NCI-H1436 (cell line): Measurements from ENCODE around the gene CENPE.

ENCODE experiments used
- DNase-seq: peaks from one replicate; lab custom pipeline; 2025; lab: John Stamatoyannopoulos, UW

The CENPE gene

DNA sequence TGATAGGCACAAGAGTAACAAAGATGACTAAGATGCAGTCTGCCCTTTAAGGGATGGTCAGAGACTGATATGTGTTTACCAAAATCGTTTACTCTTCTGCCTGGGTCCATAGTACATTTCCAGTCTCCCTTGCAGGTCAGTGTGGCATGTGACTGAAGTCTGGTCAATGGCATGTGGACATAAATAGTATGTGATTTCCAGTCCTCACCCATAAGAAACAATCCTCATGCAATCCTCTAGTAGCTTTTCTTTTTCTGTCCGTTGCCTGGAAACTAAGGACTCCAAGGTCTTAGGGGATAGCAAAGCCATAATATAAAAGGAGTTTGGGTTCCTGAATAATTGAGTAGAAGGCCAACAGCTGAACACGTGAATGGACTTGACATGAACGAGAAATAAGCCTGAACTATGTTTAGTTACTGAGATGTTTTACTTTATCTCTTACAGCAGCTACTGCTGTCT, 122.7 kb downstream of the CENPE start:
- no peak for DNase-seq

DNA sequence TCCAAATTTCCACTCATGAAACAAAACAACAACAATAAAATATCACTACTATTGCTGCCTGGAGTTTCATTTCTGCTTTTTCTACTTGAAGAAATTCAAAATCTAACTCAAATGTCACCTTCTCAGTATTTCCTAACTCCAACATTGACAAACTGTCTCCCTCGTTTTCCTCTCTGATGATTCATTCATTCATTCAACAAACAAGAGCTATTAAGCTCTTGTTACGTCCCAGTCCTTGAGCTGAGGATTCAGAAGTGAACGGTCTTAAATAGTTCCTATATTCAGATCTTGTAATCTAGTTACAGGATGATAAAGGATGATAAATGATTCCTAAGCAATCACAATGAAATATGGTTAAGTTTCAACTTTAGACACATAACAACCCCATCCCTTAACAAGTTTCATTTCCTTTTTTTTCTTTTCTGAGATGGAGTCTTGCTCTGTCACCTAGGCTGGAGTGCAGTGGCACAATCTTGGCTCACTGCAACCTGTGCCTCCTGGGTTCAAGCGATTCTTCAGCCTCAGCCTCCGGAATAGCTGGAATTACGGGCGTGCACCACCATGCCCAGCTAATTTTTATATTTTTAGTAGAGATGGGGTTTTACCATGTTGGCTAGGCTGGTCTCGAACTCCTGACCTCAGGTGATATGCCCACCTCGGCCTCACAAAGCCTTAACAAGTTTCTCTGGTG, 123.3 kb downstream of the CENPE start:
- no peak for DNase-seq

GRCh38 chr4:103073792-103074438, 124.2 kb downstream of the CENPE start:
- DNase-seq: no peak

GRCh38 chr4:103067841-103068547, 130.1 kb downstream of the CENPE start:
- DNase-seq: no peak

GRCh38 chr4:103060453-103061148, 137.5 kb downstream of the CENPE start:
- DNase-seq: no peak
